22Rv1 (cell line): Measurements from ENCODE around the gene NIPA2.

Source experiments
- CTCF ChIP-seq: fragments of 450-650 bp; IDR thresholded peaks from 2 replicates; pipeline ENCODE4 v1.5.1; 2017; ENCODE audit warnings: mild to moderate bottlenecking
- ZFX ChIP-seq: fragments of 450-650 bp; IDR thresholded peaks from 2 replicates; pipeline ENCODE4 v1.6.1; 2017; ENCODE audit warnings: antibody characterized with exemption, borderline replicate concordance

GRCh38 chr15:22902981-22903380, 64.5 kb downstream of the NIPA2 start:
- TF ChIP-seq CTCF (no peak), ZFX (no peak)
